ENCODE data around the gene MYCN. TPM values are rescaled to one million over a fixed set of nuclear protein-coding genes. Genes with fewer than 3 reads are reported as not detected.

Gene MYCN
- total and polyA plus RNA-seq, 4 donors, result 0.16 to 1.3 TPM; not detected in 2

DNA sequence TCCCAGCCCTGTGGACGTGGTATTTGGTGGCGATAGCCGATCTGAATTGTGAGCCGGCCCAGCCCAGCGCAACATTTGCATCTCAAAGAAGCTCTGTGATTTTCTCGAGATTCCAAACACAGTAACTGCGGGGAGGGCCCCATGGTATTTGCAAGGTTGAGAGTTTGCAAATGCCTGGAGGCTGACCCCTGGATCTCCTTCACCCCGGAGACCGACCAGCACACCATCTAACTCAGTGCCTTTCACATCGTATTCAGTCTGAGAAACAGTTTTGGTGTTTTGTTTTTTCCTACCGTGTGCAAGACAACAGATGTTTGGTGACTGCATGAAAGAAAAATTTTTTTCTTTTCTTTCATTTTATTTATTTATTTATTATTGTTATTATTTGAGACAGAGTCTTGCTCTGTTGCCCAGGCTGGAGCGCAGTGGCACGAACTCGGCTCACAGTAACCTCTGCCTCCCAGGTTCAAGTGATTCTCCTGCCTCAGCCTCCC is 40.3 kb downstream of the MYCN start:
- no peak overlapping the region for H3K4me3 ChIP-seq (ENCODE audit: low read depth in 1 of 3, low read length in 3 of 3)
- no peaks in the 10 kb centered on the region for H3K9me3 ChIP-seq (ENCODE audit: control insufficient read depth in 4 of 4, low read length in 3 of 4)
- H3K4me1 ChIP-seq (ENCODE audit: control insufficient read depth in 4 of 4, insufficient read depth in 4 of 4, low read length in 3 of 4), result no peaks in the 10 kb centered on the region
- 86% methylated on average over 14 of the region's 14 CpGs for WGBS
- H3K27me3 ChIP-seq (ENCODE audit: control insufficient read depth in 4 of 4, insufficient read depth in 4 of 4, low read length in 3 of 4), result peaks cover 0 to 4% (median 0%) of the 10 kb centered on the region in 4 donors
- no peak overlapping the region for H3K27ac ChIP-seq (ENCODE audit: low read depth in 1 of 2, low read length in 2 of 2)
- TF ChIP-seq HNF4A (conservative IDR thresholded peaks at IDR 0.05) (no peak), FOXA1 (IDR thresholded peaks at IDR 0.05) (no peak), FOXA2 (IDR thresholded peaks at IDR 0.05) (no peak), HNF4G (IDR thresholded peaks at IDR 0.05) (no peak), RAD21 (IDR thresholded peaks at IDR 0.05) (no peak), TAF1 (conservative IDR thresholded peaks at IDR 0.05) (no peak), YY1 (IDR thresholded peaks at IDR 0.05) (no peak), JUND (IDR thresholded peaks at IDR 0.05) (no peak), GABPA (IDR thresholded peaks at IDR 0.05 in 1 of 2, conservative IDR thresholded peaks at IDR 0.05 in 1 of 2) (no peak), SP1 (IDR thresholded peaks at IDR 0.05) (no peak), NR2F2 (IDR thresholded peaks at IDR 0.05) (no peak)
- TF ChIP-seq, protein P1, sequence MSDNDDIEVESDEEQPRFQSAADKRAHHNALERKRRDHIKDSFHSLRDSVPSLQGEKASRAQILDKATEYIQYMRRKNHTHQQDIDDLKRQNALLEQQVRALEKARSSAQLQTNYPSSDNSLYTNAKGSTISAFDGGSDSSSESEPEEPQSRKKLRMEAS (IDR thresholded peaks at IDR 0.05), result no peak
- TF ChIP-seq, protein P2, sequence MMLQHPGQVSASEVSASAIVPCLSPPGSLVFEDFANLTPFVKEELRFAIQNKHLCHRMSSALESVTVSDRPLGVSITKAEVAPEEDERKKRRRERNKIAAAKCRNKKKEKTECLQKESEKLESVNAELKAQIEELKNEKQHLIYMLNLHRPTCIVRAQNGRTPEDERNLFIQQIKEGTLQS (IDR thresholded peaks at IDR 0.05), result no peak
- TF ChIP-seq, protein P3, sequence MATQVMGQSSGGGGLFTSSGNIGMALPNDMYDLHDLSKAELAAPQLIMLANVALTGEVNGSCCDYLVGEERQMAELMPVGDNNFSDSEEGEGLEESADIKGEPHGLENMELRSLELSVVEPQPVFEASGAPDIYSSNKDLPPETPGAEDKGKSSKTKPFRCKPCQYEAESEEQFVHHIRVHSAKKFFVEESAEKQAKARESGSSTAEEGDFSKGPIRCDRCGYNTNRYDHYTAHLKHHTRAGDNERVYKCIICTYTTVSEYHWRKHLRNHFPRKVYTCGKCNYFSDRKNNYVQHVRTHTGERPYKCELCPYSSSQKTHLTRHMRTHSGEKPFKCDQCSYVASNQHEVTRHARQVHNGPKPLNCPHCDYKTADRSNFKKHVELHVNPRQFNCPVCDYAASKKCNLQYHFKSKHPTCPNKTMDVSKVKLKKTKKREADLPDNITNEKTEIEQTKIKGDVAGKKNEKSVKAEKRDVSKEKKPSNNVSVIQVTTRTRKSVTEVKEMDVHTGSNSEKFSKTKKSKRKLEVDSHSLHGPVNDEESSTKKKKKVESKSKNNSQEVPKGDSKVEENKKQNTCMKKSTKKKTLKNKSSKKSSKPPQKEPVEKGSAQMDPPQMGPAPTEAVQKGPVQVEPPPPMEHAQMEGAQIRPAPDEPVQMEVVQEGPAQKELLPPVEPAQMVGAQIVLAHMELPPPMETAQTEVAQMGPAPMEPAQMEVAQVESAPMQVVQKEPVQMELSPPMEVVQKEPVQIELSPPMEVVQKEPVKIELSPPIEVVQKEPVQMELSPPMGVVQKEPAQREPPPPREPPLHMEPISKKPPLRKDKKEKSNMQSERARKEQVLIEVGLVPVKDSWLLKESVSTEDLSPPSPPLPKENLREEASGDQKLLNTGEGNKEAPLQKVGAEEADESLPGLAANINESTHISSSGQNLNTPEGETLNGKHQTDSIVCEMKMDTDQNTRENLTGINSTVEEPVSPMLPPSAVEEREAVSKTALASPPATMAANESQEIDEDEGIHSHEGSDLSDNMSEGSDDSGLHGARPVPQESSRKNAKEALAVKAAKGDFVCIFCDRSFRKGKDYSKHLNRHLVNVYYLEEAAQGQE (IDR thresholded peaks at IDR 0.05), result no peak
- TF ChIP-seq, protein P4, sequence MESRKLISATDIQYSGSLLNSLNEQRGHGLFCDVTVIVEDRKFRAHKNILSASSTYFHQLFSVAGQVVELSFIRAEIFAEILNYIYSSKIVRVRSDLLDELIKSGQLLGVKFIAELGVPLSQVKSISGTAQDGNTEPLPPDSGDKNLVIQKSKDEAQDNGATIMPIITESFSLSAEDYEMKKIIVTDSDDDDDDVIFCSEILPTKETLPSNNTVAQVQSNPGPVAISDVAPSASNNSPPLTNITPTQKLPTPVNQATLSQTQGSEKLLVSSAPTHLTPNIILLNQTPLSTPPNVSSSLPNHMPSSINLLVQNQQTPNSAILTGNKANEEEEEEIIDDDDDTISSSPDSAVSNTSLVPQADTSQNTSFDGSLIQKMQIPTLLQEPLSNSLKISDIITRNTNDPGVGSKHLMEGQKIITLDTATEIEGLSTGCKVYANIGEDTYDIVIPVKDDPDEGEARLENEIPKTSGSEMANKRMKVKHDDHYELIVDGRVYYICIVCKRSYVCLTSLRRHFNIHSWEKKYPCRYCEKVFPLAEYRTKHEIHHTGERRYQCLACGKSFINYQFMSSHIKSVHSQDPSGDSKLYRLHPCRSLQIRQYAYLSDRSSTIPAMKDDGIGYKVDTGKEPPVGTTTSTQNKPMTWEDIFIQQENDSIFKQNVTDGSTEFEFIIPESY (IDR thresholded peaks at IDR 0.05), result no peak
- no peak overlapping the region for H3K9ac ChIP-seq (ENCODE audit: low read depth in 1 of 2, low read length in 2 of 2)
- H3K36me3 ChIP-seq (ENCODE audit: control insufficient read depth in 4 of 4, insufficient read depth in 3 of 4, low read depth in 1 of 4, low read length in 3 of 4), result no peaks in the 10 kb centered on the region
- DNase-seq (ENCODE audit: low spot score), result no peak

DNA sequence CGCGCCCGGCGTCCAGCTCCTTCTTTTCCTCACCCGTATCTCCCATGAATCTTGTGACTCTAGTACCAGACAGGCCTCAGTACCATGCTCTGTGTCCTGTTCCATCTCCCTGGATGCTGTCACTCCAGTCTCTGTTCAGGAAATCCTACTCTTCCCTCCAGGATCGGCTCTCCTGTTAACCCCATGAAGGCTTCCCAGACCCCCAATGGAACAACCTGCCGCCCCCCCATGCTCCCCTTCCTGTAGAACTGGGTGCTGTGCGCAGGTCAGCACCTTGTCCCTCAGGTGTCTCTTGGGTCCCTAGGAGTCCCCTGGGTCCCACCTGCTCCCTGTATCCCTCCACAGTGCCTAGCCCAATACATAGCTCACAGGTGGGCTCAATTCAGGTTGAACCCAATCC is 41.3 kb downstream of the MYCN start:
- WGBS, result 96% methylated on average over 8 of the region's 8 CpGs
- TF ChIP-seq, protein P5, sequence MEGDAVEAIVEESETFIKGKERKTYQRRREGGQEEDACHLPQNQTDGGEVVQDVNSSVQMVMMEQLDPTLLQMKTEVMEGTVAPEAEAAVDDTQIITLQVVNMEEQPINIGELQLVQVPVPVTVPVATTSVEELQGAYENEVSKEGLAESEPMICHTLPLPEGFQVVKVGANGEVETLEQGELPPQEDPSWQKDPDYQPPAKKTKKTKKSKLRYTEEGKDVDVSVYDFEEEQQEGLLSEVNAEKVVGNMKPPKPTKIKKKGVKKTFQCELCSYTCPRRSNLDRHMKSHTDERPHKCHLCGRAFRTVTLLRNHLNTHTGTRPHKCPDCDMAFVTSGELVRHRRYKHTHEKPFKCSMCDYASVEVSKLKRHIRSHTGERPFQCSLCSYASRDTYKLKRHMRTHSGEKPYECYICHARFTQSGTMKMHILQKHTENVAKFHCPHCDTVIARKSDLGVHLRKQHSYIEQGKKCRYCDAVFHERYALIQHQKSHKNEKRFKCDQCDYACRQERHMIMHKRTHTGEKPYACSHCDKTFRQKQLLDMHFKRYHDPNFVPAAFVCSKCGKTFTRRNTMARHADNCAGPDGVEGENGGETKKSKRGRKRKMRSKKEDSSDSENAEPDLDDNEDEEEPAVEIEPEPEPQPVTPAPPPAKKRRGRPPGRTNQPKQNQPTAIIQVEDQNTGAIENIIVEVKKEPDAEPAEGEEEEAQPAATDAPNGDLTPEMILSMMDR (IDR thresholded peaks at IDR 0.05; ENCODE audit: low read depth, low read length, missing input control), result no peak
- TF ChIP-seq TAF1 (conservative IDR thresholded peaks at IDR 0.05), result no peak
- no peak for TF ChIP-seq HNF4A (conservative IDR thresholded peaks at IDR 0.05)
- TF ChIP-seq JUND (IDR thresholded peaks at IDR 0.05), result no peak
- TF ChIP-seq, protein P1 (IDR thresholded peaks at IDR 0.05), result no peak
- TF ChIP-seq RXRA (IDR thresholded peaks at IDR 0.05), result no peak
- TF ChIP-seq FOXA2 (IDR thresholded peaks at IDR 0.05), result no peak
- TF ChIP-seq NR2F2 (IDR thresholded peaks at IDR 0.05), result no peak
- no peak for TF ChIP-seq SP1 (IDR thresholded peaks at IDR 0.05)
- TF ChIP-seq GABPA (IDR thresholded peaks at IDR 0.05 in 1 of 2, conservative IDR thresholded peaks at IDR 0.05 in 1 of 2), result no peak
- no peak for TF ChIP-seq EGR1 (IDR thresholded peaks at IDR 0.05; ENCODE audit: low read depth in 2 of 2)
- TF ChIP-seq YY1 (IDR thresholded peaks at IDR 0.05), result no peak
- no peak for TF ChIP-seq RAD21 (IDR thresholded peaks at IDR 0.05)
- no peak for TF ChIP-seq FOXA1 (IDR thresholded peaks at IDR 0.05)
- TF ChIP-seq HNF4G (IDR thresholded peaks at IDR 0.05), result no peak
- TF ChIP-seq, protein P4 (IDR thresholded peaks at IDR 0.05), result no peak
- TF ChIP-seq, protein P2 (IDR thresholded peaks at IDR 0.05), result no peak

More for the DNA sequence above, 41.3 kb downstream of the MYCN start:
- DNase-seq (ENCODE audit: low spot score), result no peak
- Histone ChIP-seq H3K9me3 (ENCODE audit: control insufficient read depth in 4 of 4, low read length in 3 of 4) (no peaks in the 10 kb centered on the region), H3K36me3 (ENCODE audit: control insufficient read depth in 4 of 4, insufficient read depth in 3 of 4, low read depth in 1 of 4, low read length in 3 of 4) (no peaks in the 10 kb centered on the region), H3K27ac (ENCODE audit: low read depth in 1 of 2, low read length in 2 of 2) (no peak overlapping the region), H3K27me3 (ENCODE audit: control insufficient read depth in 4 of 4, insufficient read depth in 4 of 4, low read length in 3 of 4) (peaks cover 0 to 4% (median 0%) of the 10 kb centered on the region in 4 donors), H3K4me3 (ENCODE audit: low read depth in 1 of 3, low read length in 3 of 3) (no peak overlapping the region), H3K9ac (ENCODE audit: low read depth in 1 of 2, low read length in 2 of 2) (no peak overlapping the region), H3K4me1 (ENCODE audit: control insufficient read depth in 4 of 4, insufficient read depth in 4 of 4, low read length in 3 of 4) (no peaks in the 10 kb centered on the region)
